GM19463 (cell line): ENCODE results near the gene CRLF1.

Source experiments
- ATAC-seq: cut with Tn5 transposase; IDR thresholded peaks from one replicate; pipeline ENCODE4 v1.9.1; 2021; ENCODE audit warnings: mild to moderate bottlenecking, moderate library complexity; ENCODE audit not compliant: unreplicated experiment

CRLF1 gene

GRCh38 chr19:18562086-18562485, 44.5 kb downstream of the CRLF1 start:
- ATAC-seq, result no peak

- no peak for ATAC-seq
Observed at GRCh38 chr19:18559685-18560084, 46.9 kb downstream of the CRLF1 start.

GRCh38 chr19:18558604-18559003, 48.0 kb downstream of the CRLF1 start:
- no peak for ATAC-seq

GRCh38 chr19:18558202-18558555, 48.4 kb downstream of the CRLF1 start:
- no peak for ATAC-seq

- peak; percentile 97 for ATAC-seq
Observed at GRCh38 chr19:18557411-18558201, 49.0 kb downstream of the CRLF1 start, which contains the start of gene KXD1. Gene KXD1 (plus strand): TSS chr19:18557870. CDS start chr19:18562057, 4,187 bp downstream.

- no peak for ATAC-seq
Observed at GRCh38 chr19:18551631-18552030, 55.0 kb downstream of the CRLF1 start.

GRCh38 chr19:18543814-18544475, 62.7 kb downstream of the CRLF1 start:
- ATAC-seq, result peak; percentile 50
